ENCODE results near the gene YAF2.

GRCh38 chr12:42144408-42145196 is 93.4 kb downstream of the YAF2 start, which contains the start of gene GXYLT1:
- TF ChIP-seq, protein P1, sequence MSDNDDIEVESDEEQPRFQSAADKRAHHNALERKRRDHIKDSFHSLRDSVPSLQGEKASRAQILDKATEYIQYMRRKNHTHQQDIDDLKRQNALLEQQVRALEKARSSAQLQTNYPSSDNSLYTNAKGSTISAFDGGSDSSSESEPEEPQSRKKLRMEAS (IDR thresholded peaks at IDR 0.05), result peak; percentile 86
- no peak for TF ChIP-seq CREB1 (IDR thresholded peaks at IDR 0.05; ENCODE audit: low read depth)
- TF ChIP-seq REST (IDR thresholded peaks at IDR 0.05; ENCODE audit: low read depth), result no peak
- TF ChIP-seq RAD21 (IDR thresholded peaks at IDR 0.05; ENCODE audit: low read depth), result 0 out of 2 replicates have a peak, but pooled peaks have one; percentile 11

All from Ishikawa (cell line).